ENCODE results near the gene PYGO1.

Gene PYGO1

GRCh38 chr15:55549305-55549704, 38.8 kb downstream of the PYGO1 start:
- H3K9me2 ChIP-seq (ENCODE audit: low read depth, low read length), result no peaks in the 10 kb centered on the region
- H3K27ac ChIP-seq (ENCODE audit: low read depth, low read length, poor library complexity, severe bottlenecking), result no peak overlapping the region
- H2AFZ ChIP-seq (ENCODE audit: low read length), result no peak overlapping the region
- H3K4me3 ChIP-seq (ENCODE audit: low read depth, low read length, poor library complexity, severe bottlenecking), result no peak overlapping the region
- H4K20me1 ChIP-seq (ENCODE audit: insufficient read depth, low read length), result no peaks in the 10 kb centered on the region
- H3K79me2 ChIP-seq (ENCODE audit: insufficient read depth, low read length), result no peaks in the 10 kb centered on the region
- no peak overlapping the region for H3K4me2 ChIP-seq (ENCODE audit: low read length)
- H3F3A ChIP-seq (ENCODE audit: insufficient read depth, low read length), result no peaks in the 10 kb centered on the region
- H3K9ac ChIP-seq (ENCODE audit: low read length), result no peak overlapping the region
- peaks cover 59% of the 10 kb centered on the region for H3K4me1 ChIP-seq (ENCODE audit: insufficient read depth, low read length, severe bottlenecking)
- no peak for TF ChIP-seq EZH2 (IDR thresholded peaks at IDR 0.05; ENCODE audit: borderline replicate concordance, low read length)
- no peak for TF ChIP-seq CTCF (IDR thresholded peaks at IDR 0.05; ENCODE audit: low read length)
- no peaks in the 10 kb centered on the region for H3K36me3 ChIP-seq (ENCODE audit: insufficient read depth, low read length)
- no peaks in the 10 kb centered on the region for H3K27me3 ChIP-seq (ENCODE audit: insufficient read depth, low read length)
- H3K9me3 ChIP-seq (ENCODE audit: low read length), result 0 out of 2 replicates have a peak, but pooled peaks cover 3% of the 10 kb centered on the region

- H2AFZ ChIP-seq (ENCODE audit: low read length), result no peak overlapping the region; the same call in 1 of the 2 replicates
Measured at GRCh38 chr15:55546718-55547117, 41.4 kb downstream of the PYGO1 start.

GRCh38 chr15:55535436-55535835, 52.7 kb downstream of the PYGO1 start:
- peak; percentile 47 for TF ChIP-seq CTCF (IDR thresholded peaks at IDR 0.05; ENCODE audit: low read length)
- no peak for TF ChIP-seq EZH2 (IDR thresholded peaks at IDR 0.05; ENCODE audit: borderline replicate concordance, low read length)
- no peaks in the 10 kb centered on the region; the same call in 1 of the 2 replicates for H3K36me3 ChIP-seq (ENCODE audit: insufficient read depth, low read length)
- no peak overlapping the region for H3K4me3 ChIP-seq (ENCODE audit: low read depth, low read length, poor library complexity, severe bottlenecking)
- H3K9me2 ChIP-seq (ENCODE audit: low read depth, low read length), result no peaks in the 10 kb centered on the region
- peak overlapping the region; percentile 48; the same call in 1 of the 2 replicates for H3K4me2 ChIP-seq (ENCODE audit: low read length)
- no peaks in the 10 kb centered on the region for H3K9me3 ChIP-seq (ENCODE audit: low read length)
- no peak overlapping the region for H2AFZ ChIP-seq (ENCODE audit: low read length)
- H4K20me1 ChIP-seq (ENCODE audit: insufficient read depth, low read length), result no peaks in the 10 kb centered on the region
- peak overlapping the region; percentile 58; the same call in 1 of the 2 replicates for H3K9ac ChIP-seq (ENCODE audit: low read length)
- peaks cover 79% of the 10 kb centered on the region for H3K4me1 ChIP-seq (ENCODE audit: insufficient read depth, low read length, severe bottlenecking)
- H3K27ac ChIP-seq (ENCODE audit: low read depth, low read length, poor library complexity, severe bottlenecking), result peak overlapping the region; percentile 96
- 0 out of 2 replicates have a peak, but pooled peaks cover 6% of the 10 kb centered on the region for H3F3A ChIP-seq (ENCODE audit: insufficient read depth, low read length)
- H3K79me2 ChIP-seq (ENCODE audit: insufficient read depth, low read length), result peaks cover 13% of the 10 kb centered on the region; the same call in 1 of the 2 replicates
- no peaks in the 10 kb centered on the region for H3K27me3 ChIP-seq (ENCODE audit: insufficient read depth, low read length)

More at GRCh38 chr15:55546718-55547117, 41.4 kb downstream of the PYGO1 start:
- Histone ChIP-seq H4K20me1 (ENCODE audit: insufficient read depth, low read length) (no peaks in the 10 kb centered on the region), H3K9me2 (ENCODE audit: low read depth, low read length) (no peaks in the 10 kb centered on the region), H3K4me2 (ENCODE audit: low read length) (no peak overlapping the region; the same call in 1 of the 2 replicates), H3K4me3 (ENCODE audit: low read depth, low read length, poor library complexity, severe bottlenecking) (no peak overlapping the region), H3F3A (ENCODE audit: insufficient read depth, low read length) (no peaks in the 10 kb centered on the region), H3K36me3 (ENCODE audit: insufficient read depth, low read length) (no peaks in the 10 kb centered on the region), H3K4me1 (ENCODE audit: insufficient read depth, low read length, severe bottlenecking) (peaks cover 70% of the 10 kb centered on the region), H3K9ac (ENCODE audit: low read length) (no peak overlapping the region), H3K27me3 (ENCODE audit: insufficient read depth, low read length) (no peaks in the 10 kb centered on the region), H3K9me3 (ENCODE audit: low read length) (0 out of 2 replicates have a peak, but pooled peaks cover 3% of the 10 kb centered on the region), H3K79me2 (ENCODE audit: insufficient read depth, low read length) (no peaks in the 10 kb centered on the region), H3K27ac (ENCODE audit: low read depth, low read length, poor library complexity, severe bottlenecking) (peak overlapping the region; percentile 1)
- TF ChIP-seq EZH2 (IDR thresholded peaks at IDR 0.05; ENCODE audit: borderline replicate concordance, low read length) (no peak), CTCF (IDR thresholded peaks at IDR 0.05; ENCODE audit: low read length) (no peak)

All from OCI-LY1 (cell line).